ENCODE data around the gene CRYL1. TPM values are rescaled to one million over a fixed set of nuclear protein-coding genes. Genes with fewer than 3 reads are reported as not detected.

CRYL1 gene
- total and polyA plus RNA-seq, 2 experiments from 2014 or later: 41.6 to 43.6 TPM

- H3K27ac ChIP-seq: no peak overlapping the region
- no peaks in the 10 kb centered on the region for H3K9me3 ChIP-seq (ENCODE audit: low read depth)
- peaks cover 5% of the 10 kb centered on the region for H3K27me3 ChIP-seq
- no peak overlapping the region for H3K4me3 ChIP-seq
- no peak for DNase-seq (ENCODE audit: low read depth in 1 of 2, low spot score in 1 of 2)
- no peak for TF ChIP-seq CTCF (IDR thresholded peaks at IDR 0.05; ENCODE audit: low read depth, low read length)
- H3K4me1 ChIP-seq (ENCODE audit: low read depth): peaks cover 7% of the 10 kb centered on the region
- H3K36me3 ChIP-seq: no peaks in the 10 kb centered on the region
Observed at GRCh38 chr13:20410726-20411125, 114.9 kb downstream of the CRYL1 start.

GRCh38 chr13:20408181-20408580, 117.5 kb downstream of the CRYL1 start:
- Histone ChIP-seq H3K9me3 (ENCODE audit: low read depth) (no peaks in the 10 kb centered on the region), H3K27me3 (no peaks in the 10 kb centered on the region), H3K36me3 (no peaks in the 10 kb centered on the region), H3K4me3 (no peak overlapping the region), H3K4me1 (ENCODE audit: low read depth) (peaks cover 12% of the 10 kb centered on the region), H3K27ac (no peak overlapping the region)
- no peak for TF ChIP-seq CTCF (IDR thresholded peaks at IDR 0.05; ENCODE audit: low read depth, low read length)
- DNase-seq (ENCODE audit: low read depth in 1 of 2, low spot score in 1 of 2): no peak

DNA sequence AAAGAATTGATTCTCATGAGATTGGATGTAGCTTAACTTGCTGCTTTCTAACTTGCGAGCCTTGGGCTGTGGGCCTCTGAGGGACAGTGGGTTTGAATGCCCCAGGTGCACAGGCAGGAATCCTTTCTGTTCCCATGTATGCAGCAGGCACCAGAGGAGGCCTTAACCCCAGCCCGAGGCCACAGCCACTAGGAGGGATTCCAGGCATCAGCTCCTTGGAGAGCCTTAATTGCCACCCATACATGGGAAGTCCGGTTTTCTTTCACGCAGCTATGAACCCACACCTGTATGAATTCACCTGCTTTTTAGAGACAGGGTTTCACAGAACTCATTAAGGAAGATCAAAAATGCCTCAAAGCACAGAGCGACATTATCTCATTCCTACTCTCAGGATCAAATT, 117.9 kb downstream of the CRYL1 start:
- DNase-seq (ENCODE audit: low read depth in 1 of 2, low spot score in 1 of 2): no peak
- TF ChIP-seq CTCF (IDR thresholded peaks at IDR 0.05; ENCODE audit: low read depth, low read length): no peak
- Histone ChIP-seq H3K27me3 (no peaks in the 10 kb centered on the region), H3K4me3 (no peak overlapping the region), H3K27ac (no peak overlapping the region), H3K9me3 (ENCODE audit: low read depth) (no peaks in the 10 kb centered on the region), H3K4me1 (ENCODE audit: low read depth) (peaks cover 12% of the 10 kb centered on the region), H3K36me3 (no peaks in the 10 kb centered on the region)

- no peaks in the 10 kb centered on the region for H3K36me3 ChIP-seq
- peaks cover 6% of the 10 kb centered on the region for H3K4me1 ChIP-seq (ENCODE audit: low read depth)
- no peak overlapping the region for H3K4me3 ChIP-seq
- no peaks in the 10 kb centered on the region for H3K9me3 ChIP-seq (ENCODE audit: low read depth)
- DNase-seq (ENCODE audit: low read depth in 1 of 2, low spot score in 1 of 2): peak in 1 of 2 donors; percentile 33
- no peak for TF ChIP-seq CTCF (IDR thresholded peaks at IDR 0.05; ENCODE audit: low read depth, low read length)
- H3K27me3 ChIP-seq: no peaks in the 10 kb centered on the region
- no peak overlapping the region for H3K27ac ChIP-seq
Observed at GRCh38 chr13:20405691-20406090, 120.0 kb downstream of the CRYL1 start.

DNA sequence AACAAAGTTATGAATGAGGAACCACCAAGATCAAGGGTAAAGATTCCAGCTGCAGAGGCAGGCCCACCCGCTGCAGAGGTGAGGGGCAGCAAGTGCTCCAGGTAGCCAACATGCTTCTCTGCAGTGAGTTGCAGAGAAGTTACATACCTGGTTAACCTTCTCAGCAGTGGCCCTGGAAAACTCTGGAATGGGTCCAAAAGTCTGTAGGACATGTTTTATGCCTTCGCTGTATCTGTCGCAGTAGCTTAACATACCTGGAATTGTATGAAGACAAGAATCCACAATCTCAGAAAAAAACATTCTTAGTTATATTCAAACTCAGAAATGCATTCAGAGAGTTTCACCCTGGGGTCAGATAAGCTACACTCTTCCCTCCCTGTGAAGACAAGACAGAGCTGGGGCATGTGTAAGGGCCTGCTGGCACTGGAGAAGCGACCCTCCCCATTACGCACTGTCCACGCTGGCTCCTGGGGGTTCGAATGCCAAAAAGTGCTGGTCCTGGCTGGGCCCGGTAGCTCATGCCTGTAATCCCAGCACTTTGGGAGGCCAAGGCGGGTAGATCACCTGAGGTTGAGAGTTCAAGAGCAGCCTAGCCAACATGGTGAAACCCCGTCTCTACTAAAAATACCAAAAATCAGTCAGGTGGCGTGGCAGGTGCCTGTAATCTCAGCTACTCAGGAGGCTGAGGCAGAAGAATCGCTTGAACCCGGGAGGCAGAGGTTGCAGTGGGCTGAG, 121.0 kb downstream of the CRYL1 start:
- DNase-seq (ENCODE audit: low read depth in 1 of 2, low spot score in 1 of 2): no peak
- no peaks in the 10 kb centered on the region for H3K27me3 ChIP-seq
- H3K4me1 ChIP-seq (ENCODE audit: low read depth): peaks cover 6% of the 10 kb centered on the region
- H3K4me3 ChIP-seq: no peak overlapping the region
- no peaks in the 10 kb centered on the region for H3K9me3 ChIP-seq (ENCODE audit: low read depth)
- H3K27ac ChIP-seq: no peak overlapping the region
- H3K36me3 ChIP-seq: no peaks in the 10 kb centered on the region
- no peak for TF ChIP-seq CTCF (IDR thresholded peaks at IDR 0.05; ENCODE audit: low read depth, low read length)

All from cardiac muscle cell (in vitro differentiated cells and primary cell).